A549 (cell line): ENCODE measurements around the gene PNRC2. TPM values are rescaled to one million over a fixed set of nuclear protein-coding genes. Genes with fewer than 3 reads are reported as not detected.

Experiments used
- ATAC-seq, 2 experiments: fragments of 200-7000 bp in 1 of 2; fragments of >200 bp in 1 of 2; cut with Nextera tagmentation in 1 of 2; cut with Tn5 transposase in 1 of 2; 3 replicates each; pipeline versions ENCODE4 v1.8.0 to v1.9.1; 2018 to 2020; ENCODE audit warnings: mild to moderate bottlenecking in 1 of 2, moderate library complexity in 1 of 2
- CTCF ChIA-PET: fragments of 300-600 bp; sonication (Branson Sonifier 250); formaldehyde crosslinking; extraction: SDS; loops from one replicate; lab custom pipeline; 2021; ENCODE audit warnings: antibody characterized with exemption, inconsistent platforms; lab: Yijun Ruan, JAX
- POLR2A ChIA-PET: fragments of 350-600 bp; formaldehyde crosslinking; extraction: SDS; loops from one replicate; lab custom pipeline; 2021; ENCODE audit warnings: antibody characterized with exemption, inconsistent platforms; lab: Yijun Ruan, JAX
- DNase-seq, 2 experiments: peaks; one replicate each; pipeline versions ENCODE4 v3.0.0 to v3.0.0-alpha.2; 2011 to 2016; ENCODE audit warnings: low read depth in 1 of 2, low spot score in 1 of 2
- FAIRE-seq: peaks from 2 replicates; lab custom pipeline; 2011; peaks lifted over from hg19 to GRCh38; lab: Jason Lieb, UNC
- H3K27ac ChIP-seq, 2 experiments: fragments of >200 bp; sonication (Bioruptor Twin); formaldehyde crosslinking; 3 replicates each; pipeline ENCODE4 v1.5.1; 2016 to 2017
- H3K4me1 ChIP-seq: fragments of >200 bp; sonication (Bioruptor Twin); formaldehyde crosslinking; 3 replicates; pipeline ENCODE4 v1.6.1; 2016
- H3K4me2 ChIP-seq: fragments of >200 bp; sonication (Bioruptor Twin); formaldehyde crosslinking; 3 replicates; pipeline ENCODE4 v1.6.1; 2016
- H3K4me3 ChIP-seq: fragments of >200 bp; sonication (Bioruptor Twin); formaldehyde crosslinking; 3 replicates; pipeline ENCODE4 v1.5.1; 2016
- H3K9me3 ChIP-seq: fragments of >200 bp; sonication (Bioruptor Twin); formaldehyde crosslinking; 3 replicates; pipeline ENCODE4 v1.6.1; 2016
- ATOH8 ChIP-seq: fragments of 250-450 bp; sonication (Bioruptor Pico); IDR thresholded peaks from 2 replicates; pipeline ENCODE4 v1.5.0; 2020; ENCODE audit warnings: low read depth, mild to moderate bottlenecking, moderate library complexity
- BCL3 ChIP-seq: fragments of >200 bp; sonication (Bioruptor Twin); formaldehyde crosslinking; IDR thresholded peaks from 3 replicates; pipeline ENCODE4 v1.6.1; 2016
- CEBPB ChIP-seq, 2 experiments: fragments of >200 bp in 1 of 2; sonication (Bioruptor Twin) in 1 of 2; formaldehyde crosslinking in 1 of 2; IDR thresholded peaks; 2 replicates each; pipeline ENCODE4 v1.6.1; 2012 to 2016
- CHD4 ChIP-seq: fragments of 200-600 bp; sonication (generic); IDR thresholded peaks from 2 replicates; pipeline ENCODE4 v1.6.1; 2016; ENCODE audit warnings: antibody characterized with exemption, mild to moderate bottlenecking, borderline replicate concordance
- EHMT2 ChIP-seq: fragments of 200-600 bp; sonication (generic); IDR thresholded peaks from 2 replicates; pipeline ENCODE4 v1.6.1; 2016; ENCODE audit warnings: antibody characterized with exemption, low read depth, mild to moderate bottlenecking, moderate library complexity
- ELK1 ChIP-seq: fragments of 150-350 bp; IDR thresholded peaks from 2 replicates; pipeline ENCODE4 v1.6.1; 2014; ENCODE audit warnings: low read depth, mild to moderate bottlenecking, low read length
- EP300 ChIP-seq, 2 experiments: fragments of >200 bp; sonication (Bioruptor Twin); formaldehyde crosslinking; IDR thresholded peaks; 2 replicates in 1 of 2; 3 replicates in 1 of 2; pipeline ENCODE4 v1.6.1; 2016 to 2017
- GATA3 ChIP-seq: IDR thresholded peaks from 2 replicates; pipeline ENCODE4 v1.6.1; 2012; ENCODE audit warnings: borderline replicate concordance
- HOXB5 ChIP-seq: fragments of 250-450 bp; sonication (Bioruptor Pico); IDR thresholded peaks from 2 replicates; pipeline ENCODE4 v1.5.0; 2020; ENCODE audit warnings: mild to moderate bottlenecking, moderate library complexity
- KDM5A ChIP-seq: fragments of 200-600 bp; sonication (generic); IDR thresholded peaks from 2 replicates; pipeline ENCODE4 v1.6.1; 2016; ENCODE audit warnings: antibody characterized with exemption, mild to moderate bottlenecking
- MAZ ChIP-seq: fragments of 150-350 bp; IDR thresholded peaks from 2 replicates; pipeline ENCODE4 v1.6.1; 2014; ENCODE audit warnings: antibody characterized with exemption, low read depth, low read length, borderline replicate concordance
- MYC ChIP-seq: IDR thresholded peaks from 2 replicates; pipeline ENCODE4 v1.6.1; 2012; ENCODE audit warnings: mild to moderate bottlenecking, inconsistent platforms, low read length, improper control_type of control experiment, borderline replicate concordance
- NPAS2 ChIP-seq: fragments of 250-450 bp; sonication (Bioruptor Pico); IDR thresholded peaks from 2 replicates; pipeline ENCODE4 v1.8.0; 2022; ENCODE audit warnings: mild to moderate bottlenecking, moderate library complexity, borderline replicate concordance
- POLR2A ChIP-seq: IDR thresholded peaks from 2 replicates; pipeline ENCODE4 v1.6.1; 2012; ENCODE audit warnings: mild to moderate bottlenecking, low read length
- RAD21 ChIP-seq, 2 experiments: fragments of >200 bp in 1 of 2; sonication (Bioruptor Twin) in 1 of 2; formaldehyde crosslinking in 1 of 2; IDR thresholded peaks in 1 of 2; conservative IDR thresholded peaks in 1 of 2; 2 replicates in 1 of 2; 3 replicates in 1 of 2; pipeline ENCODE4 v1.6.1; 2012 to 2018; ENCODE audit warnings: inconsistent platforms in 1 of 2
- RARB ChIP-seq: fragments of 250-450 bp; sonication (Bioruptor Pico); IDR thresholded peaks from 2 replicates; pipeline ENCODE4 v1.8.0; 2021; ENCODE audit warnings: mild to moderate bottlenecking, moderate library complexity
- RFX5 ChIP-seq: fragments of 450-650 bp; IDR thresholded peaks from 2 replicates; pipeline ENCODE4 v1.7.1; 2014; ENCODE audit warnings: antibody characterized with exemption, mild to moderate bottlenecking, moderate library complexity
- RNF2 ChIP-seq: fragments of 200-600 bp; sonication (generic); IDR thresholded peaks from 2 replicates; pipeline ENCODE4 v1.6.1; 2016; ENCODE audit warnings: low read depth, mild to moderate bottlenecking, antibody characterized with exemption, moderate library complexity, borderline replicate concordance
- SREBF2 ChIP-seq: fragments of 450-650 bp; IDR thresholded peaks from 2 replicates; pipeline ENCODE4 v1.6.1; 2014; ENCODE audit warnings: mild to moderate bottlenecking, moderate library complexity
- TFCP2L1 ChIP-seq: fragments of 250-450 bp; sonication (Bioruptor Pico); IDR thresholded peaks from 2 replicates; pipeline ENCODE4 v1.5.0; 2021; ENCODE audit warnings: mild to moderate bottlenecking
- TP53 ChIP-seq: fragments of 250-450 bp; sonication (Bioruptor Pico); IDR thresholded peaks from 2 replicates; pipeline ENCODE4 v1.5.0; 2021; ENCODE audit warnings: mild to moderate bottlenecking, moderate library complexity
- USF2 ChIP-seq: fragments of 450-650 bp; IDR thresholded peaks from 2 replicates; pipeline ENCODE4 v1.6.1; 2014; ENCODE audit warnings: antibody characterized with exemption
- ZC3H11A ChIP-seq: fragments of 450-650 bp; IDR thresholded peaks from 2 replicates; pipeline ENCODE4 v1.6.1; 2014; ENCODE audit warnings: antibody characterized with exemption, mild to moderate bottlenecking
- ZFP36 ChIP-seq: fragments of 450-650 bp; IDR thresholded peaks from 2 replicates; pipeline ENCODE4 v1.6.1; 2014; ENCODE audit warnings: borderline replicate concordance; ENCODE audit not compliant: partially characterized antibody
- WGBS: methylation state at CpG from one replicate; pipeline ENCODE4 v1.1.6; 2017; ENCODE audit errors: missing lambda C conversion rate; 5-methylcytosine and 5-hydroxymethylcytosine counted together
- polyA plus RNA-seq, 4 experiments: library from polyadenylated mRNA; depleted of rRNA in 3 of 4; stranded (reverse); fragments of >200 nt; fragmentation: RNase III in 1 of 4; extraction: RNeasy Plus Mini Kit Qiagen cat#74134 plus additional on column Dnase treatment in 1 of 4; gene quantifications; 2 replicates in 3 of 4; 3 replicates in 1 of 4; pipeline ENCODE4 v1.2.3, GENCODE V29; 2011 to 2017
- TF ChIP-seq, protein P1 (sequence below): fragments of 250-450 bp; sonication (Bioruptor Pico); IDR thresholded peaks from 2 replicates; pipeline ENCODE4 v1.5.0; 2021; ENCODE audit warnings: mild to moderate bottlenecking, moderate library complexity, borderline replicate concordance
- TF ChIP-seq, protein P2 (sequence below): fragments of >200 bp; sonication (Bioruptor Twin); formaldehyde crosslinking; IDR thresholded peaks from 3 replicates; pipeline ENCODE4 v1.5.1; 2016

PNRC2 gene
- polyA plus RNA-seq, 2 of the 4 experiments (the other 2 are of a cell fraction) = 36.1 to 106 TPM

DNA sequence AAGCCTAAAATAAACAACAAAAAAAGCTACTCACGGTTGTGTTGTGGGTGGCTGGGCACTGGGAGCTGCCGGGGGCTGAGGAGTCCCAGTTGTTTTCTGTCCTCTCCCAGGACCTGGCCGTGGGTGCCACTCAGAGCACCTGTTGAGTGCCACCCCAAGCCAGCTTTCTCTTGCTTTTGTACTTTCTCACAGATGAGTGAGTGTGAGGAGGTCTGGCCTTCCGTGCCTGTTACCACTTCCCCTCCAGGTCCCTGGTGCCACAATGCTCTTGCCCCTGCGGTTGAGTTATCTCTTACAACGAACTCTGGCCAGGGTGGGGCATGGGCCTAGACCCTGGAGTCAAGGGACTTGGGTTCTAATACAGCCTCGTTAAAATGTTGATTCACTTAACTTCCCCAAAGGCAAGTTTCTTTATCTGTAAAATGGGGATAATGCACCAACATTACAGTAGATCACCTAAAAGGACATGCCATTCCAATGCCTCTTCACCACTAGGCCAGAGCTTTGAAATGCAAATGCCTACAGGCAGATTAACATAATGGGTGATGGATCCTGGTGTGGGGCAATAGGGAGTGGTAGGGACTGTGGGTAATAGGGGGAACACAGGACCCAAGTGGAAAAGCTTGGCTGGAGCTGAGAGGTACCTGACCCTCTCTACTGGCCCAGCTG, 46.3 kb upstream of the PNRC2 start, which contains the start of gene CNR2:
Gene CNR2, minus strand, starts transcription at position 151 of the 669 bp plus-strand sequence. CDS start 37,745 bp downstream, outside the sequence.
- no peak for DNase-seq
- ChIA-PET POLR2A (interaction anchor here (0.5 kb wide), 1 partner anchor 135 kb away, joined by 4 read pairs; the partner anchor contains the start of gene PITHD1), CTCF (interaction anchor here (1.2 to 1.3 kb wide), 2 partner anchors 11 to 142 kb away, joined by 3 to 4 read pairs; no protein-coding TSS in a partner anchor)
- Histone ChIP-seq H3K27ac (no peak within 1 kb of the TSS), H3K4me3 (no peak within 1 kb of the TSS), H3K4me1 (no peaks in the 10 kb centered on the region), H3K9me3 (no peaks in the 10 kb centered on the region), H3K4me2 (no peak within 1 kb of the TSS)
- WGBS = 63% methylated on average over 7 of the region's 7 CpGs
- ATAC-seq = no peak
- TF ChIP-seq ATOH8 (CRISPR knock-in tag) (no peak), MAZ (no peak), USF2 (no peak), RFX5 (no peak), NPAS2 (CRISPR knock-in tag) (no peak), CEBPB (IDR thresholded peaks at IDR 0.05) (no peak), EP300 (IDR thresholded peaks at IDR 0.05) (no peak), SREBF2 (no peak), CHD4 (no peak), RARB (CRISPR knock-in tag) (no peak), BCL3 (no peak), KDM5A (no peak), MYC (no peak), TFCP2L1 (CRISPR knock-in tag) (no peak), RNF2 (no peak), POLR2A (no peak), ZFP36 (no peak), ZC3H11A (no peak)
- TF ChIP-seq, protein P1, sequence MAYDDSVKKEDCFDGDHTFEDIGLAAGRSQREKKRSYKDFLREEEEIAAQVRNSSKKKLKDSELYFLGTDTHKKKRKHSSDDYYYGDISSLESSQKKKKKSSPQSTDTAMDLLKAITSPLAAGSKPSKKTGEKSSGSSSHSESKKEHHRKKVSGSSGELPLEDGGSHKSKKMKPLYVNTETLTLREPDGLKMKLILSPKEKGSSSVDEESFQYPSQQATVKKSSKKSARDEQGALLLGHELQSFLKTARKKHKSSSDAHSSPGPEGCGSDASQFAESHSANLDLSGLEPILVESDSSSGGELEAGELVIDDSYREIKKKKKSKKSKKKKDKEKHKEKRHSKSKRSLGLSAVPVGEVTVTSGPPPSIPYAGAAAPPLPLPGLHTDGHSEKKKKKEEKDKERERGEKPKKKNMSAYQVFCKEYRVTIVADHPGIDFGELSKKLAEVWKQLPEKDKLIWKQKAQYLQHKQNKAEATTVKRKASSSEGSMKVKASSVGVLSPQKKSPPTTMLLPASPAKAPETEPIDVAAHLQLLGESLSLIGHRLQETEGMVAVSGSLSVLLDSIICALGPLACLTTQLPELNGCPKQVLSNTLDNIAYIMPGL (CRISPR knock-in tag) = no peak
- no peak for FAIRE-seq

DNA sequence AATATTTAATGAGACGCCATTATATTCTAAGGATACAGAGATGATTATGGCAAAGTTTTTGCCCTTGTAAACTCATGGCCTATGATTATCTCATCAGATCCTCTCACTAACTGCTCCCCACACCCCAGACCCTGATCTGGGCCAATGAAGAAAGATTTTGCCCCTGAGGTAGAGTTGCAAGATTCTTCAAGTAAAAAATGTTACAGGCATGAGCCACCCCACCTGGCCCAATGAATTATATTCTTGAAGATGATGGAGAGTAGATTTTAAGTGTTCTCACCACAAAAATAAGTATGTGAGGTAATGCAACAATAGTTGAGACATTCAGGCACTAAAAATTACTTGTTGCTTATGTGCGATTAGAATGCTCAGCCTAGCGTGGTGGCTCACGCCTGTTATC, 44.7 kb upstream of the PNRC2 start:
- Histone ChIP-seq H3K4me2 (no peak overlapping the region), H3K9me3 (no peaks in the 10 kb centered on the region), H3K4me1 (peaks cover 6% of the 10 kb centered on the region), H3K4me3 (no peak overlapping the region), H3K27ac (no peak overlapping the region)
- CTCF ChIA-PET = interaction anchor here (2.5 kb wide), 1 partner anchor 104 kb away, joined by 8 read pairs; no protein-coding TSS in a partner anchor
- FAIRE-seq (no peak), DNase-seq (no peak), ATAC-seq (no peak)
- WGBS = 93% methylated on average over 4 of the region's 4 CpGs
- POLR2A ChIA-PET = no interaction called here
- TF ChIP-seq HOXB5 (CRISPR knock-in tag) (no peak), RARB (CRISPR knock-in tag) (no peak), GATA3 (no peak), ELK1 (no peak), ATOH8 (CRISPR knock-in tag) (no peak), RAD21 (conservative IDR thresholded peaks at IDR 0.05 in 1 of 2, IDR thresholded peaks at IDR 0.05 in 1 of 2) (no peak), USF2 (no peak), CEBPB (IDR thresholded peaks at IDR 0.05) (no peak), RFX5 (no peak), TP53 (CRISPR knock-in tag) (no peak), EHMT2 (no peak)
- TF ChIP-seq, protein P2, sequence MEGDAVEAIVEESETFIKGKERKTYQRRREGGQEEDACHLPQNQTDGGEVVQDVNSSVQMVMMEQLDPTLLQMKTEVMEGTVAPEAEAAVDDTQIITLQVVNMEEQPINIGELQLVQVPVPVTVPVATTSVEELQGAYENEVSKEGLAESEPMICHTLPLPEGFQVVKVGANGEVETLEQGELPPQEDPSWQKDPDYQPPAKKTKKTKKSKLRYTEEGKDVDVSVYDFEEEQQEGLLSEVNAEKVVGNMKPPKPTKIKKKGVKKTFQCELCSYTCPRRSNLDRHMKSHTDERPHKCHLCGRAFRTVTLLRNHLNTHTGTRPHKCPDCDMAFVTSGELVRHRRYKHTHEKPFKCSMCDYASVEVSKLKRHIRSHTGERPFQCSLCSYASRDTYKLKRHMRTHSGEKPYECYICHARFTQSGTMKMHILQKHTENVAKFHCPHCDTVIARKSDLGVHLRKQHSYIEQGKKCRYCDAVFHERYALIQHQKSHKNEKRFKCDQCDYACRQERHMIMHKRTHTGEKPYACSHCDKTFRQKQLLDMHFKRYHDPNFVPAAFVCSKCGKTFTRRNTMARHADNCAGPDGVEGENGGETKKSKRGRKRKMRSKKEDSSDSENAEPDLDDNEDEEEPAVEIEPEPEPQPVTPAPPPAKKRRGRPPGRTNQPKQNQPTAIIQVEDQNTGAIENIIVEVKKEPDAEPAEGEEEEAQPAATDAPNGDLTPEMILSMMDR = no peak
